ENCODE data around the gene ADM5. TPM values are rescaled to one million over a fixed set of nuclear protein-coding genes. Genes with fewer than 3 reads are reported as not detected.
A peak's percentile ranks its signal among the peaks of the same experiment; 100 is the strongest.

Gene ADM5, protein sequence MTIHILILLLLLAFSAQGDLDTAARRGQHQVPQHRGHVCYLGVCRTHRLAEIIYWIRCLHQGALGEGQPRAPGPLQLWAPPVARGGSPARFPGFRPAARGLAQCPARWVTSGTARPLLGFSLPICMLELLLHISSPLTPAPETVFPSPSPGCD
- 1.3 TPM for total RNA-seq

GRCh38 chr19:49689133-49690078 lies at the start of gene ADM5:
Gene ADM5, plus strand, starts transcription at chr19:49689594. Its CDS starts 244 bp downstream, at chr19:49689838.
- DNase-seq (ENCODE audit: low spot score): no peak

DNA sequence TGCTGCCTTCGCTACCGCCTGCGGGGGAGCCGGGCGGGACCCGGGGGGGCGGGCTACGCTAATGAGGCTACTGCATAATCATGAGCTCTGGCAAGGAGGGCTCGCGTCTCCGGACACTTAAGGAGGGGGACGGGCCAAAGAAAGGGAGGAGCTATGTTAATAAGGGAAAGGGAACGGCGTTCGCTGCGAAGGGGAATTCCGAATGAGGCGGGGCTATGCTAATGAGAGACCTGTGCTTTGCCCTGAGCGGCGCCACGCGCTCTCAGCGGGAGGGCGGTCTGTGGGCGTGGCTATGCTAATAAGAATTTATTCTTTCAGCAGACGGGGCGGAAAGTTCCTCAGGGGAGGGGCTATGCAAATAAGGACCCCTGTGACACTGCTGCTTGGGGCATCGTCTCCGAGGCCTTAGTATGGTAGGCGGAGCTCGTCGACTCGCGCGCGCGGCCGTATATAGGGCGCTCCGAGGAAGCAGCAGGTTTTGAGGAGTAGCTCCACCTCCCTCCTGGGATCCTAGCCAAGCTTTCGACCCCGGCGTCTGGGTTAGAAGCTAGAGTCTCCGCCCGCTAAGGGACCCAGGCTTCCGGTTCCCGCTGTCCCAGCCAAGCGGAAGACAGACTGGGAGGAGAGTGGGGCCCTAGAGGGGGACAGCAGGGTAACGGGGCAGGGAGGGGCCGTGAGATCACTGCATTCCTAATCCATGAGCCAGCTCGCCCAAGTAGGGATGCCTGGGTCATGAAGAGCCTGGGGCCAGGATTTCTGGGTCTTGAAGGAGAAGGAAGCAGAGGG lies 49.1 kb upstream of the ADM5 start, which contains the start of gene RRAS:
Gene RRAS (minus strand): TSS at position 31 of the 786 bp plus-strand sequence. CDS start 45 bp downstream, outside the sequence.
- peak; percentile 100 for DNase-seq (ENCODE audit: low spot score)

DNA sequence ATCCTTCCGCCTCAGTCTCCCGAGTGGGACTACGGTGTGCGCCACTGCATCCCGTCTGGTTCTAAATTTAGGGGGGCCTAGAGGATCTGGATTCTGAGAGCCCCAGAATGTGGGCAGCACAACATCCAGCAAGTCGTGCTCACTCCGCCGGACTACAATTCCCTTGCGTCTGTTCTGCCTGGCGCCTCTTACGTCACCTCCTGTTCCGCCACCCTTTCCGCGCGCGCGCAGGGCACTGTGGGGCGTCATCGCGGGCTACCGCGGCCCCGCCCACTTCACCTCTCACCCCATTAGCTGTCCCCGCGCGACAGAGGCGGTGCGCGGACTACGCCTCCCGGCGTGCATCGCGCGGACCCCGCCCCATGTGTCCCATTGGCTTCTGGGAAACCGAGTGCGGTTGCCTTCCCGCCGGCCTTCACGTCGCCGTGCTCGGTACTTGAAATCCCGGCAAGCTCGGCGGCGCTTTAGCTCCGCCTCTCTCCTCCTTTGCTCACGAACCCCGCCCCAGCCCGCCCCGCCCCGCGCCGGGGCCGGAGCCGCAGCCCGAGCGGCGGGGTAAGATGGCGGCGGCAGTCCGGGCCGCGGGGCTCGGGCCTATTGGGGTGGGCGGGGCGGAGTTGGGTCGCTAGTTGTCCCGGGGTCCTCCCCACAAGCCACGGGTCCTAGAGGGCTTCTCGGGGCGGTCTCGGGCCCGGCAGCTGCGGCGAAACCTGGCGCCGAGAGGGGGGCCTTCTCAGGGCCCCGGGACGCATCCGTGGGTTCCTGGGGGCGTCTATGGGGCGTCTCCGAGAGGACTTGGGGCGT lies 47.5 kb upstream of the ADM5 start, which contains the start of gene SCAF1:
Gene SCAF1 (plus strand): TSS at position 522 of the 804 bp plus-strand sequence. CDS start 2,818 bp downstream, outside the sequence.
- DNase-seq (ENCODE audit: low spot score): peak; percentile 99

DNA sequence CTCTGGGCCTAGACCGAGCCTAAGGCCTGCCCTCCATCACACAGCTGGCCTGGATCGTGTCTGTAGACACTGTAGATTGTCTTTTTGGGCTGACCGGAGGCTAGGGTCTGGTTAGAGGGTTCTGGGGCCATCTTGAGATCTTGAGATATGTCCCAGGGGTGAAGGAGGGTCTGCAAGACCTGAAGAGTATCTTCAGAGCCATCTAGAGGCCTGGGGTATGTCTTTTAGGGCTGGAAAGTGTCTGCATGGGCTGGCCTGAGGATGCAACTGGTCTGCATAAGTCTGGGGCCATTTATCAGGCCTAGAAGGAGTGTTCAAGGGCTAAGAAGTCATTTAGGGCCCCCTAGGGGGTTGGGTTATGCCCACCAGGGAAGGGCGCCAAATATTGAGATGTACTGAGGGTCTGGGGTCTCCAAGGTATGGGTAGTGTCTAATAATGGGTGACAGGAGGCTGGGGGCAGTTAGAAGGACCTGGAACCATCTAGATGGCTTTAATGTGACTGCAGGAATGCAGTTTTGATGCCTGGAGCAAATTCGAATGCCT lies 46.8 kb upstream of the ADM5 start:
- DNase-seq (ENCODE audit: low spot score): no peak

DNA sequence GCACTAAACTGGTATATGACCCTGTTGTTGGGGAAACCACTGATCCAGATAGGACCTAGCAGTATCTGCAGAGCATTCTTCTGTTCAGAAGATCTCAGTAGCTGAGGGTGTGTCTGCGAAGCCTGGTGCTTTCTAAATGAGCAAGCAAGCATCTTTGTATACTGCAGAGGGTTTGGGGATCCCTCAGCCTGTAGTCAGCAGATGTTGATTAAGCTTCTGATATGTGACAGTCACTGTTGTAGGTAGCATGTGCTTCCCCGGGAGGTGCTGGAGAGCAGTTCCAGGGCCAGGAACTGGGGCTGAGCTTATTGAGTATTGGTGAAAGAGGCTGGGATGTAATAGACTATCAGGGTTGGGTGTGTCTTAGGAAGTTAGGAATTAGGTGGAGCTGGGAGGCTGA lies 45.9 kb upstream of the ADM5 start:
- DNase-seq (ENCODE audit: low spot score): no peak

- DNase-seq (ENCODE audit: low spot score): no peak
Measured at GRCh38 chr19:49645592-49645991, 43.8 kb upstream of the ADM5 start.

DNA sequence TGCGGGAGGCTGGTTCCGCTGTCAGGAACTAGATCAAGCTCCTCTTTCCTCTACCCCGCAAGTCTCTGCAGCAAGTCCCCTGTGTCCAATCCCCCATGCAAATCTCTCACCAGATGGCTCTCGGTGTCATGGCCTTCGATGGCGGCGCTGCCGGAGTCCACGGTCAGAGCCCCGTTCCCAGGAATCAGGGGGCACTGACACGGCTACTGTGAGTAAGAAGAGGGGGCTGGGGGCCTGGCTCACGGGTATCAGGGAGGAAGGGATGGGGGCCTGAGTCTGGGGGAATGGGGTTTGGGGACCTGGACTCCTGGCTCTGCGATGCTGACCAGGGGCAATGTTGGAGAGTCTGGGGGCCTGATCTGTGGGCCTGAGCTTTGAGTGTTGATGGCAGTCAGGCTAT lies 43.4 kb upstream of the ADM5 start:
- DNase-seq (ENCODE audit: low spot score): no peak

DNA sequence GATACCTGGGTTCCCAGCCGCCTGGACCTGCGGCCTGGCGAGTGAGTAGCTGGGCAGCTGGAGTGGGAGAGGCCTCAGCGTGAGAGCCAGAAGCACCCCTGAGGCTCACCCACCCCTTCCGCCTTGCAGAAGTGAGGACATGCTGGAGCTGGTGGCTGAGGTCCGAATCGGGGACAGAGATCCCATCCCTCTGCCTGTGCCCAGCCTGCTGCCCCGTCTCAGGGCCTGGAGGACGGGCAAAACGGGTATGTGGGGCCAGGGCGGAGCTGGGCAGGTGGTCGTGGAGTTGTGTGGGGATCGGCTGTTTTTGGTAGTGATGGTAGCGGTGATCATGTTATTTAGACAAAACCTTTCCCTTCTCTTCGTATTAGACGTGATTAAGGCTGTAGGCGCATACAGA lies 42.8 kb upstream of the ADM5 start:
- DNase-seq (ENCODE audit: low spot score): no peak

DNA sequence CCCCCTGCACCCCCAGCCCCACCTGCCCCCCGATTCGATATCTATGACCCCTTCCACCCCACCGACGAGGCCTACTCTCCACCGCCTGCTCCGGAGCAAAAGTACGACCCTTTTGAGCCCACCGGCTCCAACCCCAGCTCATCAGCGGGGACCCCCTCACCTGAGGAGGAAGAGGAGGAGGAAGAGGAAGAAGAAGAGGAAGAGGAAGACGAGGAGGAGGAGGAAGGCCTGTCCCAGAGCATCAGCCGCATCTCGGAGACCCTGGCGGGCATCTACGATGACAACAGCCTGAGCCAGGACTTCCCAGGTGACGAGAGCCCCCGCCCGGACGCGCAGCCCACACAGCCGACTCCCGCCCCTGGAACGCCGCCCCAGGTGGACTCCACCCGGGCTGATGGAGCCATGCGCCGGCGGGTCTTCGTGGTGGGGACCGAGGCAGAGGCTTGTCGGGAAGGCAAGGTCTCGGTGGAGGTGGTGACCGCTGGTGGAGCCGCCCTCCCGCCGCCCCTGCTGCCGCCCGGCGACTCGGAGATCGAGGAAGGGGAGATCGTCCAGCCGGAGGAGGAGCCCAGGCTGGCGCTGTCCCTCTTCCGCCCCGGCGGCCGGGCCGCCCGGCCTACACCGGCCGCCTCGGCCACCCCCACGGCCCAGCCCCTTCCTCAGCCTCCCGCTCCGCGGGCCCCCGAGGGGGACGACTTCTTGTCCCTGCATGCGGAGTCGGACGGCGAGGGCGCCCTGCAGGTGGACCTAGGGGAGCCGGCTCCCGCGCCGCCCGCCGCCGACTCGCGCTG lies 38.2 kb upstream of the ADM5 start:
- no peak for DNase-seq (ENCODE audit: low spot score)

DNA sequence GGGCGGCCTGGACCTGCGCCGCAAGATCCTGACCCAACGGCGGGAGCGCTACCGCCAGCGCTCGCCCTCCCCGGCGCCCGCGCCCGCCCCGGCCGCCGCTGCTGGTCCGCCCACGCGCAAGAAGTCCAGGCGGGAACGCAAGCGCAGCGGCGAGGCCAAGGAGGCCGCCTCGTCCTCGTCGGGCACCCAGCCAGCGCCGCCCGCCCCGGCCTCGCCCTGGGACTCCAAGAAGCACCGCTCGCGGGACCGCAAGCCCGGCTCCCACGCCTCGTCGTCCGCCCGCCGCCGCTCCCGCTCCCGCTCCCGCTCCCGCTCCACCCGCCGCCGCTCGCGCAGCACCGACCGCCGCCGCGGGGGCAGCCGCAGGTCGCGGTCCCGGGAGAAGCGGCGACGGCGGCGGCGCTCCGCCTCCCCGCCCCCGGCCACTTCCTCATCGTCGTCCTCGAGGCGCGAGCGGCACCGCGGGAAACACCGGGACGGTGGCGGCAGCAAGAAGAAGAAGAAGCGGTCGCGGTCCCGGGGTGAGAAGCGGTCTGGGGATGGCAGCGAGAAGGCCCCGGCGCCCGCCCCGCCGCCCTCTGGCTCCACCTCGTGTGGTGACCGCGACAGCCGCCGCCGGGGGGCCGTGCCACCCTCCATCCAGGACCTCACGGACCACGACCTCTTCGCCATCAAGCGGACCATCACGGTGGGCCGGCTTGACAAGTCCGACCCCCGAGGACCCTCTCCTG lies 37.4 kb upstream of the ADM5 start:
- DNase-seq (ENCODE audit: low spot score): no peak

DNA sequence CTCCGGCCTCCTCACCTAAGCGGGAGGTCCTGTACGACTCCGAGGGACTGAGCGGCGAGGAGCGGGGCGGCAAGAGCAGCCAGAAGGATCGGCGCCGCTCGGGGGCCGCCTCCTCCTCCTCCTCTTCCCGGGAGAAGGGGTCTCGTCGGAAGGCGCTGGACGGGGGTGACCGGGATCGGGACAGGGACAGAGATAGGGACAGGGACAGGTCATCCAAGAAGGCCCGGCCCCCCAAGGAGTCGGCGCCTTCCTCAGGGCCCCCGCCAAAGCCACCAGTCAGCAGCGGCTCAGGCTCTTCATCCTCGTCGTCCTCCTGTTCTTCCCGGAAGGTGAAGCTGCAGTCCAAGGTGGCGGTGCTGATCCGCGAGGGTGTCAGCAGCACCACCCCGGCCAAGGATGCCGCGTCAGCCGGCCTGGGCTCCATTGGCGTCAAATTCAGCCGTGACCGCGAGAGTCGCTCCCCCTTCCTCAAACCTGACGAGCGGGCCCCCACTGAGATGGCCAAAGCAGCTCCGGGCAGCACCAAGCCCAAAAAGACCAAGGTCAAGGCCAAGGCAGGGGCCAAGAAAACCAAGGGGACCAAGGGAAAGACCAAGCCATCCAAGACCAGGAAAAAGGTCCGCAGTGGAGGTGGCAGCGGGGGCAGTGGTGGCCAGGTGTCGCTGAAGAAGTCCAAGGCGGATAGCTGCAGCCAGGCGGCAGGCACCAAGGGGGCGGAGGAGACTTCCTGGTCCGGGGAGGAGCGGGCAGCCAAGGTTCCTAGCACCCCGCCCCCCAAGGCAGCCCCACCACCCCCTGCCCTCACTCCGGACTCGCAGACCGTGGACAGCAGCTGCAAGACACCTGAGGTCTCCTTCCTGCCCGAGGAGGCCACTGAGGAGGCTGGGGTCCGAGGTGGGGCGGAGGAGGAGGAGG lies 36.6 kb upstream of the ADM5 start:
- DNase-seq (ENCODE audit: low spot score): no peak

- no peak for DNase-seq (ENCODE audit: low spot score)
Measured at GRCh38 chr19:49653466-49653806, 36.0 kb upstream of the ADM5 start.

DNA sequence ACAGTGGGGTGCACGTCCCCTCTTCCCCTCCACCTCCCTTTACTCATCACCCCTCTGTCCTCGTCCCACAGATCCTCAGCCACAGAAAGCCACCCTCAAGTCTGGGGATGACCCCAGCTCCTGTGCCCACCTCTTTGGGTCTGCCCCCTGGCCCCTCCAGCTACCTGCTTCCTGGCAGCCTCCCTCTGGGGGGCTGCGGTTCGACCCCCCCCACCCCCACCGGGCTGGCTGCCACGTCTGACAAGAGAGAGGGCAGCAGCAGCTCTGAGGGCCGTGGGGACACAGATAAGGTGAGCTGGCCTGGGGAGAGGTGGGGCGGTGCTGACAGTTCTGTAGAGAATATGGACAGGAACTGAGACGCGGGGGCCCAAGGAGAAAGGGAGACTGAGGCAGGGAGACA lies 34.8 kb upstream of the ADM5 start:
- no peak for DNase-seq (ENCODE audit: low spot score)

- DNase-seq (ENCODE audit: low spot score): no peak
Measured at GRCh38 chr19:49655570-49656455, 33.6 kb upstream of the ADM5 start.

DNA sequence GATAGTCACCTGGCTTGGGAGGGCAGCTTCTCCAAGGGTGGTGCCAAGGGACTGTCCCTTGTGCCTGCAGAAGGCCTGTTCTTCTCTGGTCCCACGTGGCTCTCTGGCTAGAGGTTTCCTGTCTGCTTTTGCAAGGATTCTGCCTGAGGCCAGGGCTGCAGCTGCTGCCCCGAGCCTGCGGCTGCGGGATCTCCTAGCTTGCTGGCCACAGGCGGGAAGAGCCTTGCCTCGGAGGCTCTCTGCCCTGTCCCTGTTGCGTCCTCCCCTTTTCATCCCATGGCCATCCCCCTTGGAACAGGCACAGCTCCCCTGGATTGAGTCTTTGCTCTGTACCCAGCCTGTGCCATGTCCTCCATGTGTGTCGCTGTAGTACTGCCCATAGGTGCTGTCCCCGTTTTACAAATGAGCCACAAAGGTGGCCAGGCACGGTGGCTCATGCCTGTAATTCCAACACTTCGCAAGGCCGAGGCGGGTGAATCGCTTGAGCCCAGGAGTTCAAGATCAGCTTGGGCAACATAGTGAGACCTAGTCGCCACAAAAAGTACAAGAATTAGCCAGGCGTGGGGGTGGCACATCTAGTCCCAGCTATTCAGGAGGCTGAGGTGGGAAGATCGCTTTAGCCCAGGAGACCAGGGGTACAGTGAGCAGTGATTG lies 32.8 kb upstream of the ADM5 start:
- no peak for DNase-seq (ENCODE audit: low spot score)

GRCh38 chr19:49657493-49658138 lies 31.8 kb upstream of the ADM5 start:
- no peak for DNase-seq (ENCODE audit: low spot score)
